NCI-H226 (cell line): ENCODE results near the gene KRTAP10-6.
"Not testable (repeated sequence)": the region's sequence is repeated elsewhere in the genome, so short reads cannot be mapped to it uniquely, and the experiment has no call there.

Experiments used
- DNase-seq: peaks from one replicate; pipeline ENCODE4 v3.0.0-alpha.2; 2015

Gene KRTAP10-6

GRCh38 chr21:44599264-44600029 lies 7.1 kb upstream of the KRTAP10-6 start:
- no peak for DNase-seq

DNA sequence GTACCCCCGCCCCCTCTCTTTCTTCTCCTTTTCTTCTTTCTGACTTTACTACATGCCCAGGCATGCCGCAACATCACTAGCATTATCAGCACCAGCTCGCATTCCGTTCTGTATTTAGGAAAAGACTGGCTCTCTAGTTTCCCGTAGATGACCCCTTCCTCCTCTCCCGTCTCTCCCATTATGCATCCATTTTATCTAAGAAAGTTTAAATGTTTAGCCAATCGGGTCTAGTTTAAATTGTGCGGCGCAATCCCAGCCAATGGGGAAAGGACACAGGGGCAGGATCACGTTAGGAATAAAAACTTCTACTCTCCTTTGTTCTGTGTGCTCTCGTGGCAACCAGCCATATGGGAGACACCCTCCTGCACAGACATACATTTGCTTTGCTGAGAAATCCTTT lies 5.8 kb upstream of the KRTAP10-6 start:
- no peak for DNase-seq

- peak; percentile 53 for DNase-seq
These were observed 3.9 kb upstream of the KRTAP10-6 start for GRCh38 chr21:44596068-44596725.

DNA sequence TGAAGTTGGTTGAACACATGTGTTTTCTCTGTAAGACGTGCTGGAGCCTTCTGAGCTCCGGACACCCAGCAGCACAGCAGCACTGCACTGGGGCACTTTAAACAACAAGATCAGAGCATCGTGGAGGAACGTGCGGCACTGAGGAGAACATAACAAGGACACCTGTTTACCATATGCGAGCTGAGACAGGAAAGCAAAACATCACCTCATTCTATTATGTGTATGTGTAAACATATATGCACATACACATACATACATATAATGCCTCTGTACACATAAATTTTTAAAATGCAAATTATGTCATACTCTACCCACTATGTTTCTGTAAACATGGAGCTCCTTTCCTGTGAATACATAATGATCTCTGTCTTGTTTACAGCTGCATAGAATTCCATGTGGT lies 3.2 kb upstream of the KRTAP10-6 start:
- DNase-seq = no peak

DNA sequence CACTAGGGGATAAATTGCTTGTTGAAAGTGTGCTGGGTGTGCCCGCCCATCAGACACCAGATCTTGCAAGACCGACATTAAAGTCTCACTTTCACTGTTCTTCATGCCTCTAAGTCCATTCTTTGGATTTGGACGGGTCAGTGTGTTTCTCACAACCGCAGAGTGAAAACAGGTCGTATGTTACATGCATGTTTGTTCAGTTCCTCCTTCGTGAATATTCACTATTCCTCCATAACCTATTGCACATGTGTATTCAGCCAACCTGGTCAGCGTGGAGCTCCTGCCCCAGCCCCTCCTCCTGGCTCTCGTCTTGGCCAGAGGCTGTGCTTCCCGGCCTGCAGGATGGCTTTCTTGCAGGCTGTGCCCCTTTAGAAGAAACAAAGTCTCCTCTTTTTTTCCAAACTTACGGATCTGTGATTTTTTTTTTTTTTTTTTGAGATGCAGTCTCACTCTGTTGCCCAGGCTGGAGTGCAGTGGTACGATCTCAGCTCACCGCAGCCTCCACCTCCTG lies 2.2 kb upstream of the KRTAP10-6 start:
- no peak for DNase-seq

GRCh38 chr21:44593598-44594405 lies 1.5 kb upstream of the KRTAP10-6 start:
- DNase-seq = no peak

DNA sequence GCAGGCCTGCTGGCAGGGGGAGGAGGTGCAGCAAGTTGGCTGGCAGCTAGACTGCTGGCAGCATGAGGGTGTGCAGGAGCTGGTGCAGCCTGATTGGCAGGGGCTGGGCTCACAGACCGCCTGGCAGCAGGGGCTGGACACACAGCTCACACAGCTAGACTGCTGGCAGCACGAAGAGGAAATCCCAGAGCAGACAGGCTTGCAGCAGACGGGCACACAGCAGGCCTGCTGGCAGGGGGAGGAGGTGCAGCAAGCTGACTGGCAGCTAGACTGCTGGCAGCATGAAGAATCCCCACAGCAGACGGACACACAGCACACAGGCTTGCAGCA lies 539 bp downstream of the KRTAP10-6 start:
- DNase-seq = not testable (repeated sequence)

DNA sequence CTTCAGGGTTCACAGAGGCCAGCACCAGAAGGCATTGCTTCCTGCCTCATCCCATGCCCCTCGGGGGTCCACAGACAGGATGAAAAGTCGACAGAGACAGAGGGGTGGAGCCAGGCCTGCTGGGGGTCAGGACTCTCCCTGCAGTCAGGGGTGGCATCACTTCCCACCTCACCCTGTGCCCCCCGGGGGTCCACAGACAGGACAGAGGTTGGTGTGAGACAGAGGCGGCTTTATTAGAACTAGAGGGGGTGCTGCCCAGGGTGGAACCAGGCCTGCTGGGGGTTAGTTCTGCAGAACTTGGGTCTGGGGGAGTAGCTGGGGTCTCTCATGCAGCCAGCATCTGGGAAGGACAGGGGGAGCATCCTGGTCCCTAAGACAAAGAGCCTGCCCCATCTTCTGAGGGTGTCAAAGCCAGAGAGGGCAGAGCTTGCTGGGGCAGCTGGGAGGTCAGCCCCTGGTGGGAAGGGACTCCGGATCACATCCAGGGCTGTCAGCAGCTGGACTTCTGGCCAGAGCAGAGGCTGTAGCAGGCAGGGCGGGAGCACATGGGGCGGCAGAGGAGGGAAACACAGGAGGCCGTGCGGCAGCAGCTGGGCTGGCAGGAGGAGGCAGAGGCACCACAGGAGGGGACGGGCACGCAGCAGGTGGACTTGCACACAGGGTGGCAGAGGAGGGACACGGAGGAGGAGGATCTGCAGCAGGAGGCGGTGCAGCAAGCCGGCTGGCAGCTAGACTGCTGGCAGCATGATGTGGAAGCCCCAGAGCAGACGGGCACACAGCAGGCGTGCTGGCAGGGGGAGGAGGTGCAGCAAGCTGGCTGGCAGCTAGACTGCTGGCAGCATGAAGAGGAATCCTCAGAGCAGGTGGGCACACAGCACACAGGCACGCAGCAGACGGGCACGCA lies 1.2 kb downstream of the KRTAP10-6 start:
- not testable (repeated sequence) for DNase-seq

- DNase-seq = no peak
These were observed 2.0 kb downstream of the KRTAP10-6 start for GRCh38 chr21:44590311-44590721.

DNA sequence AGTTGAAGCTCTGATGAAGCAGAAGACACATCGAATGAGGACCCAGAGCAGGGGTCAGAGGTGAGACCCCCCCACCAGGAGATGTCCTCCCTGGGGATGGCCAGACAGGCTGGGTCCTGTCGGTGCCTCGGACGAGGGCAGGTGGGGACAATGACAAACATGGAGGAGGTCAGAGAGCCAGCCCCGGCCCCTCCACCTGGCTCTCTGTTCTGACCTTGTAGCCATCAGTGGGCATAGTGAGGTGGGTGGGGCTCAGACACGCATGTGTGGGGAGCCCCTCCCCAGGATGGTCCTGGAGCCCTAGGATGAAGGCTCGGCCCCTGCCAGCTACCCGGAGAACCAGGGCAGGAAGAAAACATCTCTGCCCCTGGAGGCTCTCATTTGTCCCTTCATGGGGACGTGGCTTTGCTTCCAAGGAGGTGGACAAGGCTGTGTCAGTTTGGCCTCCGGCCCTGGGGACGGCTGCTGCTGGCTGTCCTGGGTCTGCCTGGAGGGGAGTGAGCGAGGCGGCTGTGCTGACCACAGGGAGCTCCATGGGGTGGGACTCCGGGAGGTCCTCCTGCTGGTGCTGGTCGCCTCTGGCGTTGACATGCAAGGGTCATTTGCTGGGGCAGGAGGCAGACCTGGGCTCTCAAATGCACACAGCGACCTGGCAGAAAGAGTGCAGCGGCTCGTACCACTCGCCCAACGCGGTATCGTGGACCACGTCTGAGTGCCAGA lies 2.6 kb downstream of the KRTAP10-6 start:
- no peak for DNase-seq

GRCh38 chr21:44589094-44589493 lies 3.2 kb downstream of the KRTAP10-6 start:
- no peak for DNase-seq

DNA sequence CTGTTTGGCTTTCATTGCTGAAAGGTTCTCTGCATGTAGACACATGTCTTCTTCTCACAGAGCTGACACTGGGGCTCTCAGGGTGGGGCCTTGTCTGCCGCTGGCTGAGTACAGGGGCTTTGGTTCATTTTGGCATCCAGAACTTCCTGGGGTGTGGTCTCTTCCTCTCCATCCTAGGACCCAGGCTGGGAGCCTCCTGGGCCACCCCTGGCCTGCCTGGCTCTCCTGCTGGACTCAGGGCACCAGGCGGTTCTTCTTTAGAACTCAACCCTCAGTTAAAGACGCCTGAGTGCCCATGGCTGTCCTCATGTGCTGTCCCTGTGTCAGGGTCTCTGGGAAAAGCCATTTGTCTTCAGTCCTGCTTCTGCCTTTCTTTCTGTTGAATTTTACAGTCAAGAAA lies 6.4 kb downstream of the KRTAP10-6 start:
- DNase-seq = no peak

GRCh38 chr21:44583800-44584147 lies 8.5 kb downstream of the KRTAP10-6 start:
- no peak for DNase-seq

- no peak for DNase-seq
These were observed 9.1 kb downstream of the KRTAP10-6 start for GRCh38 chr21:44583089-44583799.

- DNase-seq = no peak
These were observed 10.2 kb downstream of the KRTAP10-6 start for GRCh38 chr21:44582055-44582454.

GRCh38 chr21:44581158-44581557 lies 11.1 kb downstream of the KRTAP10-6 start:
- DNase-seq = no peak

DNA sequence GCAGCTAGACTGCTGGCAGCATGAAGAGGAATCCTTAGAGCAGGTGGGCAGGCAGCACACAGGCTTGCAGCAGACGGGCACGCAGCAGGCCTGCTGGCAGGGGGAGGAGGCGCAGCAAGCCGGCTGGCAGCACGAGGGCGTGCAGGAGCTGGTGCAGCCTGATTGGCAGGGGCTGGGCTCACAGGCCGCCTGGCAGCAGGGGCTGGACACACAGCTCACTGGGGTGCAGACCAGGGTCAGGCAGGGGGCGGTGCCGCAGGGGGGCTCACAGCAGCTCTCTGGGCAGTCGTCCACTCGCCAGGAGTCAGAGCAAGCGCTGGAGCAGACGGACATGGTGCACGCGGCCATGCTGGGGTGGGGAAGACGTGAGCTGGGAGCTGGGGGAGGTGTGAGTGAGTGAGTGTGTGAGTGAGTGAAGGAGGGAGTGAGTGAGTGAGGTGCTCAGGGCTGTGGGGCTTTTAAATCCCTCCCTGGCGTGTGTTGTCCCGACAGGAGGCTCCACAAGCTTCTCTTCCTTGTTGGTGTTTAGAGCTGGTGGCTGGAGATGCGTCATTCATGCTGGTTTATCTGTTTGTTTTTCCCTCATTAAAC lies 12.0 kb downstream of the KRTAP10-6 start, which contains the start of gene KRTAP10-5:
TSS of gene KRTAP10-5 (minus strand) at position 374 of the 591 bp plus-strand sequence. CDS start at position 348, 26 bp downstream.
- DNase-seq = not testable (repeated sequence)

GRCh38 chr21:44579833-44580144 lies 12.5 kb downstream of the KRTAP10-6 start:
- no peak for DNase-seq

GRCh38 chr21:44579056-44579832 lies 13.1 kb downstream of the KRTAP10-6 start:
- no peak for DNase-seq
